Esophagus muscularis mucosa (tissue), 4 donors: Measurements from ENCODE around the gene MELK. TPM values are rescaled to one million over a fixed set of nuclear protein-coding genes. Genes with fewer than 3 reads are reported as not detected.

ENCODE experiments used
- DNase-seq: peaks from one replicate; pipeline ENCODE4 v3.0.0-alpha.2; 2017; ENCODE audit errors: extremely low spot score
- H3K27ac ChIP-seq, 4 donors: fragments of 200-600 bp; sonication (generic); replicated peaks in 1 of 4; 1 replicate in 3 of 4; 2 replicates in 1 of 4; pipeline ENCODE4 v1.5.1; 2016 to 2019; ENCODE audit warnings: mild to moderate bottlenecking in 1 of 4
- H3K27me3 ChIP-seq, 4 donors: fragments of 200-600 bp; sonication (generic); one replicate each; pipeline versions ENCODE4 v1.5.1 to v1.6.0; 2016 to 2019
- H3K36me3 ChIP-seq, 4 donors: fragments of 200-600 bp; sonication (generic); one replicate each; pipeline ENCODE4 v1.5.1; 2016 to 2019
- H3K4me1 ChIP-seq, 4 donors: fragments of 200-600 bp; sonication (generic); one replicate each; pipeline ENCODE4 v1.5.1; 2016 to 2019
- H3K4me3 ChIP-seq, 4 donors: fragments of 200-600 bp; sonication (generic); 1 replicate in 2 of 4; 2 replicates in 2 of 4; pipeline ENCODE4 v1.5.1; 2016 to 2019; ENCODE audit warnings: mild to moderate bottlenecking in 4 of 4, moderate library complexity in 1 of 4
- H3K9me3 ChIP-seq, 4 donors: fragments of 200-600 bp; sonication (generic); 1 replicate in 3 of 4; 2 replicates in 1 of 4; pipeline ENCODE4 v1.5.1; 2016 to 2019
- CTCF ChIP-seq, 3 experiments: fragments of 200-600 bp in 2 of 3; fragments of 450-650 bp in 1 of 3; sonication (generic) in 2 of 3; IDR thresholded peaks; one replicate each; pipeline ENCODE4 v1.5.1; 2017 to 2019; ENCODE audit warnings: antibody characterized with exemption in 3 of 3, mild to moderate bottlenecking in 2 of 3, moderate library complexity in 1 of 3
- EP300 ChIP-seq: sonication (generic); formaldehyde crosslinking; IDR thresholded peaks from one replicate; pipeline ENCODE4 v1.6.1; 2017; ENCODE audit warnings: antibody characterized with exemption
- POLR2A ChIP-seq: fragments of 450-650 bp; IDR thresholded peaks from one replicate; pipeline ENCODE4 v1.6.1; 2017; ENCODE audit warnings: antibody characterized with exemption, moderate library complexity, mild to moderate bottlenecking, low read depth
- POLR2AphosphoS5 ChIP-seq, 2 donors: sonication (generic); formaldehyde crosslinking; IDR thresholded peaks; one replicate each; pipeline ENCODE4 v1.6.1; 2017; ENCODE audit warnings: antibody characterized with exemption in 2 of 2
- WGBS: methylation state at CpG from one replicate; pipeline ENCODE4 v1.1.5; 2018; 5-methylcytosine and 5-hydroxymethylcytosine counted together
- intact Hi-C: fragments of 100-400 bp; cut with DNase I; formaldehyde crosslinking; loops from one replicate; pipeline ENCODE4 v1.15.1; 2023
- total RNA-seq, 4 donors: library from RNA; depleted of rRNA; stranded (reverse); fragments of >200 nt; gene quantifications; one replicate each; pipeline versions ENCODE4 v1.1.0 to v1.2.1, GENCODE V29; 2016

The MELK gene
- total RNA-seq, 4 donors from 2014 or later = 0.13 to 0.66 (median 0.17) TPM; not detected in 1

DNA sequence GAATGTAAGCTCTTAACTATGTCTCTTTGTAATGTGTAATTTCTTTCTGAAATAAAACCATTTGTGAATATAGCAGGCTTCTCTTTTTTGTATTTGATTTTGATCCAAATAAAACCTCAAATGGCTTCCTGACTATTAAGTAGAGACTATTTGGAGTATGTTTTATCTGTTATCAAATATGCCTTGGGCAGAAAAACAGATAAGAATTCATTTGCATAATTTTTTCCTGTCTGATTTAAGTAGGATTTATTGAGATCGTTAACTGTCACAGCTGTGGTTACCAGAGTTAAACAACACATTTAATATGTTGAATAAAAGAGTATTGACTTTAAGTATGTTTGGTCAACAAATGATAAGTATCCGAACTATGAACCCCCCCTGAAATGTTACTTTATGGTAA, 104.9 kb downstream of the MELK start:
- WGBS = 92% methylated on average over 2 of the region's 2 CpGs
- no peaks in the 10 kb centered on the region for H3K36me3 ChIP-seq
- intact Hi-C loops = no loop called here

GRCh38 chr9:36679710-36680109, 107.0 kb downstream of the MELK start:
- intact Hi-C loops = no loop called here
- no peaks in the 10 kb centered on the region for H3K36me3 ChIP-seq
- TF ChIP-seq POLR2AphosphoS5 (IDR thresholded peaks at IDR 0.05) (no peak), EP300 (no peak), CTCF (IDR thresholded peaks at IDR 0.05) (no peak), POLR2A (no peak)
- DNase-seq = no peak
- no peak overlapping the region for H3K27ac ChIP-seq
- 77% methylated on average over 2 of the region's 2 CpGs for WGBS
- peaks cover 0 to 12% (median 10%) of the 10 kb centered on the region in 4 donors for H3K9me3 ChIP-seq
- no peak overlapping the region for H3K4me3 ChIP-seq
- H3K4me1 ChIP-seq = no peaks in the 10 kb centered on the region
- no peaks in the 10 kb centered on the region for H3K27me3 ChIP-seq

More for the DNA sequence above, 104.9 kb downstream of the MELK start:
- Histone ChIP-seq H3K27me3 (no peaks in the 10 kb centered on the region), H3K4me3 (no peak overlapping the region), H3K4me1 (no peaks in the 10 kb centered on the region), H3K27ac (no peak overlapping the region), H3K9me3 (peaks cover 0 to 12% (median 10%) of the 10 kb centered on the region in 4 donors)
- TF ChIP-seq POLR2AphosphoS5 (IDR thresholded peaks at IDR 0.05) (no peak), CTCF (IDR thresholded peaks at IDR 0.05) (no peak), POLR2A (no peak), EP300 (no peak)
- DNase-seq = no peak

DNA sequence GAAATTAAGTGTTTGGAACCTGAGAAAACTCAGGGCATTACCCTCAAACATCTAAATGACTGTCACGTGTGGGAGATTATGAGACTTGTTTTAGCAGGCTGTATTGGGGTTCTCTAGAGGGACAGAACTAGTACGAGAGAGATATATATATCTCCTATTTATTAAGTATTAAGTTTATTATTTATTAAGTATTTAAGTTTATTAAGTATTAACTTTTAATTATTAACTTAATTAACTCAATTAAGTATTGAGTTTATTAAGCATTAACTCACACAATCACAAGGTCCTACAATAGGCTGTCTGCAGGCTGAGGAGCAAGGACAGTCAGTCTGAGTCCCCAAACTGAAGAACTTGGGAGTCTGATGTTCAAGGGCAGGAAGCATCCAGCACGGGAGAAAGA, 113.8 kb downstream of the MELK start:
- TF ChIP-seq EP300 (no peak), POLR2AphosphoS5 (IDR thresholded peaks at IDR 0.05) (no peak), CTCF (IDR thresholded peaks at IDR 0.05) (no peak), POLR2A (no peak)
- no peak overlapping the region for H3K4me3 ChIP-seq
- peaks cover 0 to 6% (median 0%) of the 10 kb centered on the region in 4 donors for H3K27me3 ChIP-seq
- H3K36me3 ChIP-seq = no peaks in the 10 kb centered on the region
- DNase-seq = no peak
- H3K4me1 ChIP-seq = no peaks in the 10 kb centered on the region
- 78% methylated on average over 3 of the region's 3 CpGs for WGBS
- H3K9me3 ChIP-seq = peaks cover 0 to 22% (median 9%) of the 10 kb centered on the region in 4 donors
- H3K27ac ChIP-seq = no peak overlapping the region
- intact Hi-C loops = no loop called here

GRCh38 chr9:36690412-36691168, 117.9 kb downstream of the MELK start:
- intact Hi-C loops = no loop called here

More at GRCh38 chr9:36690412-36691168, 117.9 kb downstream of the MELK start:
- 94% methylated on average over 1 of the region's 1 CpG for WGBS
- Histone ChIP-seq H3K27ac (no peak overlapping the region), H3K27me3 (peaks cover 0 to 6% (median 0%) of the 10 kb centered on the region in 4 donors), H3K9me3 (peaks cover 0 to 16% (median 0%) of the 10 kb centered on the region in 4 donors), H3K4me3 (no peak overlapping the region), H3K36me3 (no peaks in the 10 kb centered on the region), H3K4me1 (no peaks in the 10 kb centered on the region)
- TF ChIP-seq POLR2AphosphoS5 (IDR thresholded peaks at IDR 0.05) = no peak
- no peak for TF ChIP-seq CTCF (IDR thresholded peaks at IDR 0.05)
- TF ChIP-seq EP300 = no peak
- no peak for TF ChIP-seq POLR2A
- no peak for DNase-seq
